GM21447 (cell line): Measurements from ENCODE around the gene RASL11B.

Experiments
- ATAC-seq: cut with Tn5 transposase; IDR thresholded peaks from one replicate; pipeline ENCODE4 v1.9.1; 2021; ENCODE audit not compliant: unreplicated experiment

The RASL11B gene

GRCh38 chr4:52842792-52843191 is 19.3 kb upstream of the RASL11B start:
- no peak for ATAC-seq

- ATAC-seq = no peak
Observed at GRCh38 chr4:52843351-52843750, 18.8 kb upstream of the RASL11B start.

GRCh38 chr4:52843958-52844357 is 18.2 kb upstream of the RASL11B start:
- no peak for ATAC-seq

GRCh38 chr4:52844596-52844995 is 17.5 kb upstream of the RASL11B start:
- ATAC-seq = no peak

- no peak for ATAC-seq
Observed at GRCh38 chr4:52846502-52846901, 15.6 kb upstream of the RASL11B start.

- no peak for ATAC-seq
Observed at GRCh38 chr4:52848254-52848653, 13.9 kb upstream of the RASL11B start.

- ATAC-seq = no peak
Observed at GRCh38 chr4:52850406-52851124, 11.6 kb upstream of the RASL11B start.

GRCh38 chr4:52852041-52852440 is 10.1 kb upstream of the RASL11B start:
- no peak for ATAC-seq

GRCh38 chr4:52852711-52853110 is 9.4 kb upstream of the RASL11B start:
- ATAC-seq = no peak

- no peak for ATAC-seq
Observed at GRCh38 chr4:52853351-52853750, 8.8 kb upstream of the RASL11B start.

GRCh38 chr4:52856801-52857200 is 5.3 kb upstream of the RASL11B start:
- ATAC-seq = no peak

- ATAC-seq = no peak
Observed at GRCh38 chr4:52860361-52860760, 1.8 kb upstream of the RASL11B start.

- no peak for ATAC-seq
Observed at GRCh38 chr4:52861171-52861823, 820 bp upstream of the RASL11B start.

GRCh38 chr4:52862639-52863161 is 583 bp downstream of the RASL11B start:
- no peak for ATAC-seq

GRCh38 chr4:52863324-52863723 is 1.2 kb downstream of the RASL11B start:
- no peak for ATAC-seq

- no peak for ATAC-seq
Observed at GRCh38 chr4:52864793-52865192, 2.7 kb downstream of the RASL11B start.

GRCh38 chr4:52865300-52865699 is 3.2 kb downstream of the RASL11B start:
- ATAC-seq = no peak

GRCh38 chr4:52866734-52867133 is 4.6 kb downstream of the RASL11B start:
- no peak for ATAC-seq

- ATAC-seq = no peak
Observed at GRCh38 chr4:52867163-52867562, 5.0 kb downstream of the RASL11B start.

- ATAC-seq = no peak
Observed at GRCh38 chr4:52868133-52868532, 6.0 kb downstream of the RASL11B start.

GRCh38 chr4:52869196-52869595 is 7.1 kb downstream of the RASL11B start:
- no peak for ATAC-seq

GRCh38 chr4:52869656-52870055 is 7.5 kb downstream of the RASL11B start:
- ATAC-seq = no peak
